ENCODE measurements around the gene IL1A.
"Not testable (repeated sequence)": the region's sequence is repeated elsewhere in the genome, so short reads cannot be mapped to it uniquely, and the experiment has no call there.

IL1A gene

GRCh38 chr2:112784199-112785189 is at the start of gene IL1A:
IL1A (minus strand) TSS chr2:112784493; CDS start chr2:112783770, 723 bp downstream.
- no peak for DNase-seq (ENCODE audit: low read depth in 3 of 3)

- no peak for DNase-seq (ENCODE audit: low read depth in 3 of 3)
Observed at GRCh38 chr2:112833976-112834375, 49.7 kb upstream of the IL1A start.

- DNase-seq (ENCODE audit: low read depth in 3 of 3): not testable (repeated sequence)
Observed at GRCh38 chr2:112833639-112833931, 49.3 kb upstream of the IL1A start.

- no peak for DNase-seq (ENCODE audit: low read depth in 3 of 3)
Observed at GRCh38 chr2:112832841-112833638, 48.7 kb upstream of the IL1A start.

GRCh38 chr2:112831946-112832840 is 47.9 kb upstream of the IL1A start:
- DNase-seq (ENCODE audit: low read depth in 3 of 3): no peak

GRCh38 chr2:112831513-112831845 is 47.2 kb upstream of the IL1A start:
- no peak for DNase-seq (ENCODE audit: low read depth in 3 of 3)

GRCh38 chr2:112830682-112831512 is 46.6 kb upstream of the IL1A start:
- DNase-seq (ENCODE audit: low read depth in 3 of 3): no peak

- no peak for DNase-seq (ENCODE audit: low read depth in 3 of 3)
Observed at GRCh38 chr2:112829961-112830681, 45.8 kb upstream of the IL1A start.

GRCh38 chr2:112829101-112829960 is 45.0 kb upstream of the IL1A start:
- DNase-seq (ENCODE audit: low read depth in 3 of 3): no peak

- DNase-seq (ENCODE audit: low read depth in 3 of 3): no peak
Observed at GRCh38 chr2:112828251-112828691, 44.0 kb upstream of the IL1A start.

- DNase-seq (ENCODE audit: low read depth in 3 of 3): no peak
Observed at GRCh38 chr2:112827604-112828185, 43.4 kb upstream of the IL1A start.

- DNase-seq (ENCODE audit: low read depth in 3 of 3): no peak
Observed at GRCh38 chr2:112827009-112827408, 42.7 kb upstream of the IL1A start.

- DNase-seq (ENCODE audit: low read depth in 3 of 3): no peak
Observed at GRCh38 chr2:112825706-112826105, 41.4 kb upstream of the IL1A start.

GRCh38 chr2:112824694-112825085 is 40.4 kb upstream of the IL1A start:
- no peak for DNase-seq (ENCODE audit: low read depth in 3 of 3)

GRCh38 chr2:112821682-112822081 is 37.4 kb upstream of the IL1A start:
- no peak for DNase-seq (ENCODE audit: low read depth in 3 of 3)

GRCh38 chr2:112821142-112821541 is 36.8 kb upstream of the IL1A start:
- DNase-seq (ENCODE audit: low read depth in 3 of 3): peak; percentile 21 to 48 (median 38)

- DNase-seq (ENCODE audit: low read depth in 3 of 3): no peak
Observed at GRCh38 chr2:112820343-112820742, 36.0 kb upstream of the IL1A start.

- no peak for DNase-seq (ENCODE audit: low read depth in 3 of 3)
Observed at GRCh38 chr2:112819081-112819480, 34.8 kb upstream of the IL1A start.
